Trophoblast cell (in vitro differentiated cells and primary cell): ENCODE data around the gene CIITA.

Experiments
- DNase-seq, 2 donors: peaks; one replicate each; pipeline ENCODE4 v3.0.0-alpha.2; 2016
- H2AFZ ChIP-seq: 2 replicates; pipeline ENCODE4 v1.6.1; 2013; ENCODE audit warnings: low read length, moderate library complexity, mild to moderate bottlenecking; ENCODE audit not compliant: insufficient read depth, poor library complexity
- H2AK5ac ChIP-seq: 2 replicates; pipeline ENCODE4 v1.6.1; 2013; ENCODE audit warnings: mild to moderate bottlenecking, low read length
- H2BK120ac ChIP-seq: 2 replicates; pipeline ENCODE4 v1.6.1; 2013; ENCODE audit warnings: low read length, mild to moderate bottlenecking, moderate library complexity; ENCODE audit not compliant: insufficient read depth, poor library complexity
- H2BK12ac ChIP-seq: 2 replicates; pipeline ENCODE4 v1.6.1; 2013; ENCODE audit warnings: mild to moderate bottlenecking, low read length, moderate library complexity
- H2BK5ac ChIP-seq: 2 replicates; pipeline ENCODE4 v1.6.1; 2013; ENCODE audit warnings: low read length, low read depth, moderate library complexity, mild to moderate bottlenecking; ENCODE audit not compliant: poor library complexity
- H3K14ac ChIP-seq: 2 replicates; pipeline ENCODE4 v1.6.1; 2013; ENCODE audit warnings: mild to moderate bottlenecking, low read length
- H3K18ac ChIP-seq: 2 replicates; pipeline ENCODE4 v1.6.1; 2013; ENCODE audit warnings: mild to moderate bottlenecking, low read length
- H3K23ac ChIP-seq: 2 replicates; pipeline ENCODE4 v1.6.1; 2013; ENCODE audit warnings: low read length
- H3K27ac ChIP-seq: 2 replicates; pipeline ENCODE4 v1.5.1; 2013; ENCODE audit warnings: low read depth, mild to moderate bottlenecking, inconsistent platforms, low read length, moderate library complexity
- H3K27me3 ChIP-seq: 2 replicates; pipeline ENCODE4 v1.6.1; 2013; ENCODE audit warnings: inconsistent platforms, mild to moderate bottlenecking, low read length, moderate library complexity; ENCODE audit not compliant: insufficient read depth
- H3K36me3 ChIP-seq, 2 experiments: 1 replicate in 1 of 2; 2 replicates in 1 of 2; pipeline ENCODE4 v1.6.1; 2013; ENCODE audit warnings: low read length in 2 of 2, mild to moderate bottlenecking in 2 of 2, moderate library complexity in 1 of 2; ENCODE audit not compliant: insufficient read depth in 2 of 2, control insufficient read depth in 1 of 2
- H3K4ac ChIP-seq: 2 replicates; pipeline ENCODE4 v1.6.1; 2013; ENCODE audit warnings: low read depth, mild to moderate bottlenecking, low read length, moderate library complexity
- H3K4me1 ChIP-seq, 2 experiments: 1 replicate in 1 of 2; 2 replicates in 1 of 2; pipeline ENCODE4 v1.6.1; 2013; ENCODE audit warnings: low read length in 2 of 2, mild to moderate bottlenecking in 2 of 2, moderate library complexity in 1 of 2; ENCODE audit not compliant: insufficient read depth in 2 of 2, control insufficient read depth in 1 of 2
- H3K4me2 ChIP-seq: 2 replicates; pipeline ENCODE4 v1.6.1; 2013; ENCODE audit warnings: inconsistent platforms, mild to moderate bottlenecking, low read length, moderate library complexity
- H3K4me3 ChIP-seq: 2 replicates; pipeline ENCODE4 v1.5.1; 2013; ENCODE audit warnings: mild to moderate bottlenecking, low read depth, low read length, inconsistent platforms
- H3K79me1 ChIP-seq: one replicate; pipeline ENCODE4 v1.6.1; 2013; ENCODE audit warnings: low read length
- H3K79me2 ChIP-seq: 2 replicates; pipeline ENCODE4 v1.6.1; 2013; ENCODE audit warnings: low read length, mild to moderate bottlenecking; ENCODE audit not compliant: control insufficient read depth, insufficient read depth, poor library complexity
- H3K9ac ChIP-seq: 2 replicates; pipeline ENCODE4 v1.6.1; 2013; ENCODE audit warnings: mild to moderate bottlenecking, low read length
- H3K9me3 ChIP-seq: 2 replicates; pipeline ENCODE4 v1.6.1; 2013; ENCODE audit warnings: low read depth, mild to moderate bottlenecking, control low read depth, inconsistent platforms, low read length; ENCODE audit not compliant: insufficient read depth
- H4K12ac ChIP-seq: 2 replicates; pipeline ENCODE4 v1.6.1; 2013; ENCODE audit warnings: low read depth, mild to moderate bottlenecking, low read length, moderate library complexity
- H4K8ac ChIP-seq: 2 replicates; pipeline ENCODE4 v1.6.1; 2013; ENCODE audit warnings: low read depth, mild to moderate bottlenecking, low read length, moderate library complexity
- H4K91ac ChIP-seq: one replicate; pipeline ENCODE4 v1.6.1; 2013; ENCODE audit warnings: low read depth, mild to moderate bottlenecking, low read length, moderate library complexity
- WGBS: extraction: QIAGEN DNeasy Blood & Tissue Kit; methylation state at CpG from one replicate; pipeline ENCODE4 v1.1.7; 2013; ENCODE audit warnings: missing lambda C conversion rate; ENCODE audit not compliant: insufficient read length, insufficient coverage; ENCODE audit errors: extremely low coverage; 5-methylcytosine and 5-hydroxymethylcytosine counted together

CIITA gene

DNA sequence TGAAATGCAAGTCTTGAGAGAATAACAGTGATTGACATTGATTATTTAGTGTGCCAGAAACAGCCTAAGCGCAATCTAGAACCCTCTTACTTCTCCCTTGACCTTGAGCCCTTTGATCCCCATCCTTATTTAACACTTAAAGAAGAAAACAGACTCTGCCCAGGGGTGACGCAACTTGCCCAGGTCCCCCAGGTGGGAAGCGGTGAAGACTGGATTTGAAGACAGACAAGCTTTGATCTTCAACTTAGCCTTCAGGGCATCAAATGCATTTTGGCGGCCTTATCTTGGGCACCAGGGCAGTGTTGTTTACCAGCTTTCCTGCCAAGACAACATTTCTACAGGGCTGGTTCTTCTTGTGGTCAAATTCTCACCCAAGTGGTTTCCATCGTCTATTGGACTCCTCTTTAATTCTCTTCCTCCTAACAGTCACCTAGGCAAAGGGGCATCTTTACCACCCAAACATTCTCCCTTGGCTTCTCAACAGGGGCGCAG is 8.9 kb upstream of the CIITA start:
- no peak overlapping the region for H3K14ac ChIP-seq
- H3K4ac ChIP-seq = no peak overlapping the region
- H3K27me3 ChIP-seq = no peaks in the 10 kb centered on the region
- no peak overlapping the region for H3K18ac ChIP-seq
- H4K91ac ChIP-seq = no peak overlapping the region
- H4K8ac ChIP-seq = no peak overlapping the region
- H2BK5ac ChIP-seq = no peak overlapping the region
- no peak for DNase-seq
- no peak overlapping the region for H3K4me2 ChIP-seq
- no peak overlapping the region for H3K9ac ChIP-seq
- H2AK5ac ChIP-seq = no peak overlapping the region
- no CpG with 5 or more reads among the region's 6 CpGs for WGBS
- no peak overlapping the region for H2BK12ac ChIP-seq
- no peaks in the 10 kb centered on the region for H3K79me1 ChIP-seq
- H3K79me2 ChIP-seq = no peaks in the 10 kb centered on the region
- H3K23ac ChIP-seq = no peak overlapping the region
- no peak overlapping the region for H4K12ac ChIP-seq
- no peak overlapping the region for H3K4me3 ChIP-seq
- H3K4me1 ChIP-seq = no peaks in the 10 kb centered on the region
- no peak overlapping the region for H2BK120ac ChIP-seq
- no peak overlapping the region for H3K27ac ChIP-seq
- no peaks in the 10 kb centered on the region for H3K36me3 ChIP-seq
- H3K9me3 ChIP-seq = no peaks in the 10 kb centered on the region
- no peak overlapping the region for H2AFZ ChIP-seq

DNA sequence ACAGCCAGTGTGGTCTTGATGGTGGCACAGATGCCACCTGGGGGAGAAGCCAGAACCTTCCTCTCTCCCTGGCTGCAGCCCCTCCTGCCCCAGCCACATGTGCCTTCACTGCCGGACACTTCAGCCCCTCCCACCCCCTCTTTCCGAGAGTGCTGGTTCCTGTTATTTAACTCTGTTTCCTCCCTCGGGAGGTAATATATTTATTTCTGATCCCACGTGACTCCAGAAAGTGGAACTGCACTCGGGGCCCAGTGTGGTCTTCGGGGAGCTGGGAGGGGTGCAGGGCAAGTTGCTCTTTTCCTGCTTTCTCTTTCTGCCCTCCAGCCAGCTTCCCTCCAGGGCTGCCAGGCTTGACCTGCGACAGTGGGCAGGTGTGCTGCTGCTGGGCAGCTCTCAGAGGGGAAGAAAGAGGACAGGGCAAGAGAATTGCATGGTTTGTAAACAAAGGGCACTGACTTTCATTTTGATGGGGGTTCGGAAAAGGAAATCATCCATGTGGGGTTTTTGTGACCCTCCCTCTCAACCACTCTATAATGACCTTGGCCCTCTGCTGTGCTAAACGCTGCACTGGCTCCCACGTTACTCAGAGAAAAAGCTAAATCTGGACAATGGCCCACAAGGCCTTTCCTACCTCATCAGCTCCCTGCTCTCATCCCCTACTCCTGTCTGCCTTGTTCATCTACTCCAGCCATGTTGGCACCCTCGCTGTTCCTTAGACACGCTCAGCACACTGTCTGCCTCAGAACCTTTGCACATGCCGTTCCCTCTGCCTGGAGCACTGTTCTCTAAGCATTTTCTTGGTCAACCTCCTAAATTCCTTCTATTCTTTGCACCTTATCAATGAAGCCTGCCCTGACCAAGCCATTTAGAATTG is 8.2 kb upstream of the CIITA start:
- H2BK5ac ChIP-seq = no peak overlapping the region
- no peak overlapping the region for H3K4me2 ChIP-seq
- no peak for DNase-seq
- no peak overlapping the region for H4K8ac ChIP-seq
- no peaks in the 10 kb centered on the region for H3K79me2 ChIP-seq
- no peak overlapping the region for H2AK5ac ChIP-seq
- H3K36me3 ChIP-seq = no peaks in the 10 kb centered on the region
- no peaks in the 10 kb centered on the region for H3K4me1 ChIP-seq
- H3K27me3 ChIP-seq = no peaks in the 10 kb centered on the region
- H2BK12ac ChIP-seq = no peak overlapping the region
- H2AFZ ChIP-seq = no peak overlapping the region
- H3K14ac ChIP-seq = no peak overlapping the region
- H3K27ac ChIP-seq = no peak overlapping the region
- no peak overlapping the region for H4K91ac ChIP-seq
- no peak overlapping the region for H3K18ac ChIP-seq
- H3K4ac ChIP-seq = no peak overlapping the region
- H2BK120ac ChIP-seq = no peak overlapping the region
- H3K23ac ChIP-seq = no peak overlapping the region
- H3K9ac ChIP-seq = no peak overlapping the region
- no peaks in the 10 kb centered on the region for H3K9me3 ChIP-seq
- no peak overlapping the region for H3K4me3 ChIP-seq
- no peaks in the 10 kb centered on the region for H3K79me1 ChIP-seq
- no peak overlapping the region for H4K12ac ChIP-seq
- no CpG with 5 or more reads among the region's 13 CpGs for WGBS

DNA sequence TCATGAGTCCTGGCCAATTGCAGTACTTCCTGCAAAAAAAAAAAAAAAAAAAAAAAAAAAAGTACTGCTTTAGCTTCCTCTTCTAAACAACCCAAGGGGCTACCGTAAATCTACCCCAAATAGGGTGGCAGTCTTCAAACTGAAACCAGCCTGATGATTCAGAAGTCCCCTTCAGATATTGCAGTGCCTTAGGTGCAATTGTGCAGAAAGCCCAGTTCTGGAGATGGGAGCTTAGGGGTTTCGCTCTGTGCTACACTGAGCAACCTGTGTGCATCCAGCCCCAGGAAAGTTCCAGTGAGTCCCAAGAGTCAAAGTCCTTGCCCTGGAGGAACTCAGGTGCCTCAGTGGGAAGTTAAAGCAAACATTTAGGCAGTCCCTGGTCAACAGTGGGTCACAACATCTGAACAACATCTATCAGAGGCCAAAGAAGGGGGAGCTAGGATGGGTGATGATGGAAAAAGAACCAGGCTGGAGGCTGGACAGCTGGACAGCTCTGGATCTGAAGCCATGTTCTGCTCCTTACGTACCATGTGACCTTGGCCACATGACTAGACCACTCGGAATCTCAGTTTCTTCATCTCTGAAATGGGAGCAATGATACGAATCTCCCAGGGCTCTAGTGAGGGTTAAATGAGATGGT is 6.7 kb upstream of the CIITA start:
- no CpG with 5 or more reads among the region's 5 CpGs for WGBS
- H4K91ac ChIP-seq = no peak overlapping the region
- no peaks in the 10 kb centered on the region for H3K79me1 ChIP-seq
- no peaks in the 10 kb centered on the region for H3K79me2 ChIP-seq
- no peak overlapping the region for H2BK12ac ChIP-seq
- no peak overlapping the region for H3K9ac ChIP-seq
- H2BK120ac ChIP-seq = no peak overlapping the region
- no peak overlapping the region for H2BK5ac ChIP-seq
- no peak overlapping the region for H4K12ac ChIP-seq
- no peak overlapping the region for H3K23ac ChIP-seq
- no peak overlapping the region for H2AK5ac ChIP-seq
- H3K14ac ChIP-seq = no peak overlapping the region
- no peak overlapping the region for H3K4me2 ChIP-seq
- no peaks in the 10 kb centered on the region for H3K4me1 ChIP-seq
- DNase-seq = no peak
- H3K18ac ChIP-seq = no peak overlapping the region
- H3K9me3 ChIP-seq = no peaks in the 10 kb centered on the region
- H3K27ac ChIP-seq = no peak overlapping the region
- no peak overlapping the region for H3K4ac ChIP-seq
- H3K27me3 ChIP-seq = no peaks in the 10 kb centered on the region
- no peaks in the 10 kb centered on the region for H3K36me3 ChIP-seq
- no peak overlapping the region for H3K4me3 ChIP-seq
- no peak overlapping the region for H4K8ac ChIP-seq
- no peak overlapping the region for H2AFZ ChIP-seq

DNA sequence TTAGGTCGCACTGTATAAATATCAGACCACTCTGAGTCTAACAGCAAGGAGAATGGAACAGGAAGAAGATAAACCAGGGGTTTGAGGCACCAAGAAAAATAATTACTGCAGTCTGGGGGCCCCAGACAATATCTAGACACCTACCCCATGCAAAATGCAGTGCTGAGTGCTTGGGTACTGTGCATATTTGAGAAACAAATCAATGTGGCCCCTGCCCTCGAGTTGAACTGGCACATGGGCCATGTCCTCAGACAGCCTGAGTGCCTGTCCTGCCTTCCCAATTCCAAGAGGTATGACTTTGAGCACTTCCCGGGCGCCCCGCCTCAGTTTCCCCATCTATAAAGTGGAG is 6.2 kb upstream of the CIITA start:
- no peak overlapping the region for H4K12ac ChIP-seq
- no peaks in the 10 kb centered on the region for H3K79me2 ChIP-seq
- H3K4ac ChIP-seq = no peak overlapping the region
- no peak overlapping the region for H3K27ac ChIP-seq
- no peak overlapping the region for H2AFZ ChIP-seq
- H2BK120ac ChIP-seq = no peak overlapping the region
- no peak overlapping the region for H4K91ac ChIP-seq
- H3K23ac ChIP-seq = no peak overlapping the region
- no peaks in the 10 kb centered on the region for H3K27me3 ChIP-seq
- no peak overlapping the region for H3K9ac ChIP-seq
- H3K79me1 ChIP-seq = no peaks in the 10 kb centered on the region
- no peak overlapping the region for H2BK12ac ChIP-seq
- no peaks in the 10 kb centered on the region for H3K9me3 ChIP-seq
- H3K18ac ChIP-seq = no peak overlapping the region
- no peak overlapping the region for H4K8ac ChIP-seq
- H3K14ac ChIP-seq = no peak overlapping the region
- H3K4me3 ChIP-seq = no peak overlapping the region
- no peaks in the 10 kb centered on the region for H3K4me1 ChIP-seq
- no peak for DNase-seq
- no CpG with 5 or more reads among the region's 5 CpGs for WGBS
- H3K4me2 ChIP-seq = no peak overlapping the region
- H2AK5ac ChIP-seq = no peak overlapping the region
- H3K36me3 ChIP-seq = no peaks in the 10 kb centered on the region
- H2BK5ac ChIP-seq = no peak overlapping the region
